SK-N-MC (cell line): Measurements from ENCODE around the gene CD28.

Experiments used
- EZH2 ChIP-seq: fragments of 200-600 bp; sonication (generic); IDR thresholded peaks from one replicate; pipeline ENCODE4 v1.6.1; 2017; ENCODE audit warnings: antibody characterized with exemption
- FOXP2 ChIP-seq: optimal IDR thresholded peaks from 2 replicates; pipeline ENCODE3; 2011; ENCODE audit warnings: mild to moderate bottlenecking, moderate library complexity; ENCODE audit not compliant: insufficient read depth; ENCODE audit errors: extremely low read length, control extremely low read depth
- POLR2AphosphoS5 ChIP-seq: IDR thresholded peaks from 2 replicates; pipeline ENCODE4 v1.6.1; 2012; ENCODE audit warnings: mild to moderate bottlenecking, low read depth, low read length, borderline replicate concordance

GRCh38 chr2:203707530-203707929, 1.1 kb downstream of the CD28 start:
- no peak for TF ChIP-seq POLR2AphosphoS5
- TF ChIP-seq EZH2, result no peak
- no peak for TF ChIP-seq FOXP2
